ENCODE data around the gene TMIGD3.

The TMIGD3 gene

DNA sequence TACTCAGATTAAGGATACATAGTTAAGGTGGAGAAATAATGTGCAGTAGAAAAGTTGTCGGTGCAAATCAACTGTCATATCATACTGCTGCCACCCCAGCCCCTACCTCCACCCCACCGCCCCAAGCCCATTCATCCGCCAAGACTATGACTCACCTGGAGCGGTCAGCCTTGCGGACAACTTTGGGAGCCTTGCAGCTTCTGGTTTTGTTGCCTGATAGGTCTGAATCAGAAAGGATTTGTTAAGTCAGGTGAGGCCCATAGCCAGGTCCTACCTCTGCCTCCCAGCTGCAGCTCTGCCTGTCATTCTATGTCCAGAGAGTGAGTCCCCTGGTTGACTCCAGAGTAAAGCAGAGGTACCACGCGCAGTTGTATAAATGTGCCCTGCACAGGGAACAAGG lies 17.0 kb downstream of the TMIGD3 start:
- TF ChIP-seq, protein P1, sequence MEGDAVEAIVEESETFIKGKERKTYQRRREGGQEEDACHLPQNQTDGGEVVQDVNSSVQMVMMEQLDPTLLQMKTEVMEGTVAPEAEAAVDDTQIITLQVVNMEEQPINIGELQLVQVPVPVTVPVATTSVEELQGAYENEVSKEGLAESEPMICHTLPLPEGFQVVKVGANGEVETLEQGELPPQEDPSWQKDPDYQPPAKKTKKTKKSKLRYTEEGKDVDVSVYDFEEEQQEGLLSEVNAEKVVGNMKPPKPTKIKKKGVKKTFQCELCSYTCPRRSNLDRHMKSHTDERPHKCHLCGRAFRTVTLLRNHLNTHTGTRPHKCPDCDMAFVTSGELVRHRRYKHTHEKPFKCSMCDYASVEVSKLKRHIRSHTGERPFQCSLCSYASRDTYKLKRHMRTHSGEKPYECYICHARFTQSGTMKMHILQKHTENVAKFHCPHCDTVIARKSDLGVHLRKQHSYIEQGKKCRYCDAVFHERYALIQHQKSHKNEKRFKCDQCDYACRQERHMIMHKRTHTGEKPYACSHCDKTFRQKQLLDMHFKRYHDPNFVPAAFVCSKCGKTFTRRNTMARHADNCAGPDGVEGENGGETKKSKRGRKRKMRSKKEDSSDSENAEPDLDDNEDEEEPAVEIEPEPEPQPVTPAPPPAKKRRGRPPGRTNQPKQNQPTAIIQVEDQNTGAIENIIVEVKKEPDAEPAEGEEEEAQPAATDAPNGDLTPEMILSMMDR (IDR thresholded peaks at IDR 0.05; ENCODE audit: insufficient read depth, missing control alignments) = no peak
- DNase-seq (ENCODE audit: insufficient read length, low spot score) (no peak), FAIRE-seq (no peak)

DNA sequence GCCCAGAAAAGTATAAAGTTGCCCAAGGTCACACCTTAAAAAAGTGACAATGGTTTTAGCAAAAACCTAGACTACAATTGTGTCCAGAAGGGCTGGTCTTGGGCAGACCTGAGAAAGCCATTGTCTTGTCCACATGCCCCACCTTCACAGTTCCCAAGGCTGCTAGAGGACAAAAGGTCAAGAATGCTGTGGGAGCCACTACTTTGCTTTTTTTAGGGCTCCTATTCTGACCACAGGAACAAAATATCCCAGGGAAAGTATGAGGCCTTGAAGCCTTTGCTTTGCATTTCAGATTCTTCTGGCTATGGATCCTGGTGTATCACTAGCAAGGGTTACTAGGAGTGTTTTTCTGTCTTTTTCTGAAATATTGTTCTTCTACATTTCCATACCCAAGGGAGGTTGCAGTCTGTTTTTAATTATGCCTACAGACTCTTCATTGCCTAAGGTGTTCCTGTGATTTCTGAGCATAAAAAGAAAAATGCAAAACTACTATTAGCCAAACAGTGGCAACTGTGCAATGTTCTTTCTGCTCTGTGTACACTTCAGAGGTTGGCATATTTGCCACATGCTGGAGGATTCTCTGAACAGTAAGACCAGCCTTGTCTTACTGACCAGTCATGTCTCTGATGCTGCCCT lies 18.9 kb downstream of the TMIGD3 start:
- no peak for DNase-seq (ENCODE audit: insufficient read length, low spot score)
- no peak for FAIRE-seq
- TF ChIP-seq, protein P1 (IDR thresholded peaks at IDR 0.05; ENCODE audit: insufficient read depth, missing control alignments) = no peak

DNA sequence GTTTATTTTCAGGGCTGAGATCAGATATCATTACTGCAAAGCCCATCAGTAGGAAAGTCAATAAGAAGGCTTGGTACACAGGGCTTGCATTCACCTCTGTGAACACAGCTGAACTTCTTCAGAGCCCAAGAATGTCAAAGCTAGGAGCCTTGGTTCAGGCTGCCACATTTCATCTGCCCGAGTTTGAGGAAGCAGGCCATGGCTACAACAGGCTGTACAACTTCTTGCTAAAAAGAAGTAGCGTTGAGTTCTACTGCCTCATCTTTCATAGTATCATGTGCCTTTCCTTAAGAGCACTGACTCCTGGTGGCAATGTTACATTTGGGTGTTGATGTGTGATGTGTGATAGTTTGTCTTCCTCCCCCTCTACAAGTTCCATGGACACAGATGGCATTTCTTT lies 19.6 kb downstream of the TMIGD3 start:
- FAIRE-seq = no peak
- TF ChIP-seq, protein P1 (IDR thresholded peaks at IDR 0.05; ENCODE audit: insufficient read depth, missing control alignments) = no peak
- DNase-seq (ENCODE audit: insufficient read length, low spot score) = no peak

DNA sequence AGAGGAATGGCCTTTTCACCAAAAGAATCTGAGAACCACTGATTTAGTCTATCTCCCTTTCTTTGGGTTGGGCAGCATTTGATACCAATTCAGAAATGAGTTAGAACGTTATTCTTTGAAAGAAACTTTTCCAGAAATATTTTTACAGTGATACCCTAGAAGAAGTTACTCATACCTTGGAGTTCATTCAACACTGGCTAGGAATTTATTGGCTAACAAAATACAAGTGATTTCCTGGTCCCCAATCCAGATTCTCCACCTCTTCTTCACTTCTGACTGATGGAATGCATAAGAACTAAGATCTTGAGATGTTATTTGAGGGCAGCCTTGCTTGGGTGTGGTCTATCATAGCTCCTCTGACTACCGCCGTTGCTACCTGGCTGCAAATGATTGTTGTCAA lies 20.3 kb downstream of the TMIGD3 start:
- TF ChIP-seq, protein P1 (IDR thresholded peaks at IDR 0.05; ENCODE audit: insufficient read depth, missing control alignments) = no peak
- FAIRE-seq = no peak
- DNase-seq (ENCODE audit: insufficient read length, low spot score) = no peak

DNA sequence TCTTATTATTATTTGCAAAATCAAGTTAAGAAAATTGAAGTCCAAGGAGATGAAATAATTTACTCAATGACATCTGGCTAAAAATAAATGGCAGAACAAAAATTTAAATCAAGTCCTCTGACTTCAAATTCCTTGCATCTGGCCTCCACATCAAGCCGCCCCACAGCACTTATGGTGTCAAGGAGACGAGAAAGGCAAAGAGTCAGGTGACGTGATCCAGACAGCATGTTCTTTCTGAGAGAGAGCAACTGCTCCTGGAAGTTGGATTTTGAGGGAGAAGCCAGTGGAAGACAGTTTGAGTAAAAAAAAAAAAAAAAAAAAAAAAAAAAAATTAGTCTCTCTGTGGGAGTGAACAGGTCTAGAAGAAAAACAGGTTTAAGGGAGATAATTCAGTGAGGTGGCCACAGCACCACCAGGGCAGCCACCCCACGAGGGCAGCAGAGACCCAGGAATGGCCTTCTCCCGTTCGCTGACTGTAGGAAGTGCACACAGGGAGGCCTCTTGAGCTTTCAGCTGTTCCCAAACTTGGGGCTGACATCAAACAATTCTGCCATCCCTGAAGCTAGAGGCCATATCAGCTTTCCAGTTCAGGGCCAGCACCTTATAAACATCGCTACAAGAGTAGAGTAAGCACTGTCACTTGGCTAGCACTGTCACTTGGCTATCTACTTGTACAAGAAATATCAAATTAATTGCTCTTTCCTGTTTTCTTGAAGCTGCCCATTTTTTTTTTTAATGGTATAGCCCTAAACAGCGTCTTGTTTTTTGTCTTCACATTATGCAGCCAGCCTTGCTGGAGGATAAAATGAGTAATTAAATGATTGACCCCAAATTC lies 21.8 kb downstream of the TMIGD3 start:
- FAIRE-seq (no peak), DNase-seq (ENCODE audit: insufficient read length, low spot score) (no peak)
- TF ChIP-seq, protein P1 (IDR thresholded peaks at IDR 0.05; ENCODE audit: insufficient read depth, missing control alignments) = peak; percentile 45

DNA sequence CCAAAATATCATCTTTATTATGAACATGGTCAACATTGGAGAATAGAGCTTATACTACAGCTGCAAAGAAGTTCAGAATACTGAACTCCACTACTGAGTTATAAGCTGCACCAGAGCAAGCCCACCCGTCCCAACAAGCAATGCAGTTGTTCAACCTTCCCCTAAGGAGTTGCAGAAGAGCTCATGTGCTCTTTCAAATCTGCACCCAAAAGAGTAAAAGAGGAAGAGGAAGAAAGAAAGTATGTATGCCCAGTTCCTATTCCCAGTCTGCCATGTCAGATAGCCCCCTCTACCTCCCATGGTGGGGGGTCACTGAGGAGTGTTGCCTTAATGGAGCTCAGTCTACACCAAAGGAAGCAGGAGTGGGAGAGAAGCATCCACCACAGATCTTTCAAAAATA lies 22.8 kb downstream of the TMIGD3 start:
- TF ChIP-seq, protein P1 (IDR thresholded peaks at IDR 0.05; ENCODE audit: insufficient read depth, missing control alignments) = no peak
- FAIRE-seq (no peak), DNase-seq (ENCODE audit: insufficient read length, low spot score) (no peak)

DNA sequence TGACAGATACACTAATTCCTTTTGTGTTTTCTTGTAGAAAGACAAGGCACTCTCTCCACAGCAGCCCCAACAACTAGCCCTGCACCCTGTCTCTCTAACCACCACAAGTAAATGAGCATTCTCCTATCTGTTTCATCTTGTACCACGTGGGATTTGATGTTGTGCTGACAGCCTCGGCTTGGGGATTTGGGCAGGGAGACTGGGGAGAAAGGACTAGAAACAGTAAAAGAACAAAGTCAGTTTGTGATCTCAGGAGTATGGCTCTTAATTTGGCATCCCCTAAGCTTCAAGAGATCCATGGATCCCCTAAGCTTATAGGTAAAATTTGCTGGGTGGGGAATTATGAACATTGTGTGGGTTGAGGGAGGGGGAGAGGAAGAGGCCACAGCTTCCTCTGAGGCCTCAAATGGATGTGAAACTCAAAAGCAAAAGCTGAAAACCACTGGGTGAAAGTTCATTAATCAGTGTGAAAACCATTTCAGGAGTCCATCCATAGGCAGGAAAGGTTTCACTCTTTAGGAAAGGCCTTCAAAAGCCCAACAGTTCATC lies 26.6 kb downstream of the TMIGD3 start:
- TF ChIP-seq, protein P1 (IDR thresholded peaks at IDR 0.05; ENCODE audit: insufficient read depth, missing control alignments) = no peak
- DNase-seq (ENCODE audit: insufficient read length, low spot score) = no peak
- no peak for FAIRE-seq
